Sigmoid colon (tissue), 7 donors: ENCODE results near the gene HTRA3. TPM values are rescaled to one million over a fixed set of nuclear protein-coding genes. Genes with fewer than 3 reads are reported as not detected.

Source experiments
- DNase-seq: peaks from one replicate; pipeline ENCODE4 v3.0.0-alpha.2; 2019
- H3K27ac ChIP-seq, 4 donors: fragments of 200-600 bp; sonication (generic); one replicate each; pipeline ENCODE4 v1.5.1; 2016 to 2019; ENCODE audit warnings: mild to moderate bottlenecking in 1 of 4
- H3K27me3 ChIP-seq, 3 donors: fragments of 200-600 bp; sonication (generic); one replicate each; pipeline ENCODE4 v1.5.1; 2019; ENCODE audit warnings: mild to moderate bottlenecking in 1 of 3
- H3K36me3 ChIP-seq, 4 donors: fragments of 200-600 bp; sonication (generic); one replicate each; pipeline ENCODE4 v1.5.1; 2016 to 2019
- H3K4me1 ChIP-seq, 4 donors: fragments of 200-600 bp; sonication (generic); one replicate each; pipeline ENCODE4 v1.5.1; 2017 to 2019
- H3K4me3 ChIP-seq, 4 donors: fragments of 200-600 bp; sonication (generic); one replicate each; pipeline ENCODE4 v1.5.1; 2017 to 2019; ENCODE audit warnings: mild to moderate bottlenecking in 2 of 4, moderate library complexity in 1 of 4
- H3K9me3 ChIP-seq, 4 donors: fragments of 200-600 bp in 3 of 4; sonication (generic) in 3 of 4; one replicate each; pipeline versions ENCODE4 v1.5.1 to v1.6.1; 2013 to 2019
- CTCF ChIP-seq, 4 experiments: fragments of 450-650 bp in 3 of 4; fragments of 200-600 bp in 1 of 4; IDR thresholded peaks; one replicate each; pipeline ENCODE4 v1.5.1; 2016 to 2019; ENCODE audit warnings: antibody characterized with exemption in 4 of 4, mild to moderate bottlenecking in 3 of 4, moderate library complexity in 2 of 4
- EP300 ChIP-seq, 4 donors: sonication (generic); formaldehyde crosslinking; IDR thresholded peaks; one replicate each; pipeline ENCODE4 v1.6.1; 2017; ENCODE audit warnings: antibody characterized with exemption in 4 of 4
- POLR2A ChIP-seq, 2 donors: fragments of 450-650 bp; IDR thresholded peaks; one replicate each; pipeline ENCODE4 v1.6.1; 2016; ENCODE audit warnings: antibody characterized with exemption in 2 of 2, mild to moderate bottlenecking in 2 of 2, moderate library complexity in 2 of 2
- POLR2AphosphoS5 ChIP-seq, 4 donors: sonication (generic); formaldehyde crosslinking; IDR thresholded peaks; one replicate each; pipeline ENCODE4 v1.6.1; 2017; ENCODE audit warnings: antibody characterized with exemption in 4 of 4
- WGBS, 2 donors: extraction: QIAGEN DNeasy Blood & Tissue Kit; methylation state at CpG; one replicate each; pipeline ENCODE4 v1.1.7; 2013; 5-methylcytosine and 5-hydroxymethylcytosine counted together
- intact Hi-C: fragments of 100-400 bp; cut with DNase I; formaldehyde crosslinking; loops from one replicate; pipeline ENCODE4 v1.15.1; 2023
- polyA plus RNA-seq, 3 donors: library from polyadenylated mRNA; stranded (reverse); fragments of 200-250 nt; gene quantifications; one replicate each; pipeline ENCODE4 v1.2.3, GENCODE V29; 2013
- total RNA-seq, 4 donors: library from RNA; depleted of rRNA; stranded (reverse); fragments of >200 nt; gene quantifications; one replicate each; pipeline ENCODE4 v1.1.0, GENCODE V29; 2016
- donor health status: healthy with polysubstance abuse.
- donor health status: Bipolar disorder and iron deficiency.
- donor health status: healthy.

Gene HTRA3
- total and polyA plus RNA-seq, 7 donors, result 1.2 to 49.6 (median 14.5) TPM

DNA sequence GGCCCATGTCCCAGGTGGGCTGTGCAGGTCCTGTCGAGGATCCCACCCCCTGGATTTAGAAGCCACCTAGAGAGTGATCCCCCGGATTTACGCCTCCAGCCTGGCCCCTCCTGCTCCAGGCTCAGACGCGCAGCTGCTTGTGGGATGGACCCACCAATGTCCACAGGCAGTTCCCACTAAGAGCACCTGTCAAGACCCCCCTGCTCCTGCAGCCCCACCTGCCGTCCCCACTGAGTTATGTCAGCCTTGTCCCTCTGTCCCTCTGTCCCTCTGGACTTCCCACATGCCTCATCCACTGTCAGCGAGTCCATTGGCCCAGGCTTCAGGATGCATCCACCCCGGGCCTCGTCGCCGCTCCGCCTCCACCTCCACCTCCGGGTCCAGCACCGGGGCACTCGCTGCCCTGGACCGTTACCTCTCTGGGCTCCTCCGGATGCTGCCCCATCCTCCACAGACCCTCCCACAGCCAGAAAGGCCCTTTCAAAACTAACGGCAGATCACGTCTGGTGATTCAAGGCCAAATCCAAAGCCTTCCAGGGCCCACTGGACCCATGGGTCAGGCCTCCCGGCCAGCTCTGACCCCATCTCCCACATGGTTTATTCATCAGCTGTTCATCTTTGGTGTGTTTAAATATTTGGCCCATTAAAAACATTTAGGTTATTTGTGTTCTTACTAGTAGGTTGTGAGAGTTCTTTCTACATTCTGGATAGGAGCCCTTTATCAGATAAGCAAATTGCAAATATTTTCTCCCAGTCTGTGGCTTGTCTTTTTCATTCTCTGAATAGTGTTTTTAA is 28.3 kb downstream of the HTRA3 start:
- no peaks in the 10 kb centered on the region for H3K9me3 ChIP-seq
- no peaks in the 10 kb centered on the region for H3K4me1 ChIP-seq
- WGBS, 2 donors, result 75 to 81% methylated on average over 20 of the region's 20 CpGs
- H3K36me3 ChIP-seq, result peaks cover 0 to 22% (median 5%) of the 10 kb centered on the region in 4 donors
- intact Hi-C loops, result no loop called here
- TF ChIP-seq EP300 (IDR thresholded peaks at IDR 0.05), result no peak
- TF ChIP-seq CTCF (IDR thresholded peaks at IDR 0.05), result no peak
- TF ChIP-seq POLR2AphosphoS5 (IDR thresholded peaks at IDR 0.05), result no peak
- TF ChIP-seq POLR2A (IDR thresholded peaks at IDR 0.05), result no peak
- no peaks in the 10 kb centered on the region for H3K27me3 ChIP-seq
- H3K4me3 ChIP-seq, result no peak overlapping the region
- no peak overlapping the region for H3K27ac ChIP-seq
- DNase-seq, result peak; percentile 46

- 89 to 94% methylated on average over 1 of the region's 1 CpG for WGBS, 2 donors
- no peak for DNase-seq
These were observed 31.3 kb downstream of the HTRA3 start for GRCh38 chr4:8300832-8301231.

DNA sequence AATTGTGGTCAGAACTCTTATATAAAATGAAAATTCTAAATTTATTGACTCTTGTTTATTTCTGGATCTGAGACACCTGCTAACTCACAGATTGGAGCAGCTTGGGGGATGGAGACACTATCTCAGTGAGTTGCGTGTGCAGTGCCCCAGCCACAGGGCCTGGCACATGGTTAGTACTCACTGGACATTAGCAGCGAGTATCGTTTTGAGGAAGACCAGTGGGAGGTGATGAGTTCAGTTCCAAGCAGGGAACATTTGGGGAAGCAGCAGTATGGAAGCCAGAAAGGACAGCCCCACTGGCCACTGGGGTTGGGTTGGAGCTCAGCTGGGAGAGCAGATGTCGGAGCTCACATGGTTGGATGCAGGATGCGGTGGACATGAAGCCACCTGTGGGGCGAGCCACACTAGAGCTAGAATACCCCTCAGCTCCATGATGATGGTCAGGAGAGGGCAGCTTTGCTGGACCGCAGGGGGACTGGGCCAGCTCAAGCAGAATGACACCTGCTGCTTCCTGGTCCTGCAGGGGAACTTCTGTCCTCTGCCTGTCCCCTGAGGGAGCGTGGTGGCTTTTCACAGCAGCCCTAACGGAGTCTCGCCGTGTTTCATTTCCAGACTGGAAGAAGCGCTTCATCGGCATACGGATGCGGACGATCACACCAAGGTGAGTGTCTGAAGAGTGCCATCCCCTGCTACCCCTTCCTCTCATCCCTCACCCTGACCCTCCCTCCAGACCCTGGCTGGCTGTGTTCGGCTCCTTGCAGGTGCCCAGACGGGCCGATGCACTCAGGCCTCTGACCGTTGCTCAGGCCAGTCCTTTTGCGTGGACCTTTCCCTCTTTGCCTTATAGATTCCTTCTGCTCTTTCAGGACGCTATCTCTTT is 32.5 kb downstream of the HTRA3 start:
- intact Hi-C loops, result no loop called here
- TF ChIP-seq CTCF (IDR thresholded peaks at IDR 0.05) (no peak), EP300 (IDR thresholded peaks at IDR 0.05) (no peak), POLR2A (IDR thresholded peaks at IDR 0.05) (no peak), POLR2AphosphoS5 (IDR thresholded peaks at IDR 0.05) (no peak)
- no peak overlapping the region for H3K4me3 ChIP-seq
- DNase-seq, result peak; percentile 46
- no peaks in the 10 kb centered on the region for H3K36me3 ChIP-seq
- peaks cover 0 to 14% (median 13%) of the 10 kb centered on the region in 4 donors for H3K4me1 ChIP-seq
- H3K9me3 ChIP-seq, result no peaks in the 10 kb centered on the region
- no peaks in the 10 kb centered on the region for H3K27me3 ChIP-seq
- H3K27ac ChIP-seq, result no peak overlapping the region
- WGBS, 2 donors, result 94 to 95% methylated on average over 22 of the region's 22 CpGs

More at GRCh38 chr4:8300832-8301231, 31.3 kb downstream of the HTRA3 start:
- Histone ChIP-seq H3K27me3 (no peaks in the 10 kb centered on the region), H3K4me3 (no peak overlapping the region), H3K36me3 (peaks cover 0 to 7% (median under 1%) of the 10 kb centered on the region in 4 donors), H3K4me1 (peaks cover 0 to 1% (median under 1%) of the 10 kb centered on the region in 4 donors), H3K9me3 (no peaks in the 10 kb centered on the region), H3K27ac (no peak overlapping the region)
- TF ChIP-seq POLR2AphosphoS5 (IDR thresholded peaks at IDR 0.05) (no peak), CTCF (IDR thresholded peaks at IDR 0.05) (no peak), EP300 (IDR thresholded peaks at IDR 0.05) (no peak), POLR2A (IDR thresholded peaks at IDR 0.05) (no peak)
- intact Hi-C loops, result no loop called here

DNA sequence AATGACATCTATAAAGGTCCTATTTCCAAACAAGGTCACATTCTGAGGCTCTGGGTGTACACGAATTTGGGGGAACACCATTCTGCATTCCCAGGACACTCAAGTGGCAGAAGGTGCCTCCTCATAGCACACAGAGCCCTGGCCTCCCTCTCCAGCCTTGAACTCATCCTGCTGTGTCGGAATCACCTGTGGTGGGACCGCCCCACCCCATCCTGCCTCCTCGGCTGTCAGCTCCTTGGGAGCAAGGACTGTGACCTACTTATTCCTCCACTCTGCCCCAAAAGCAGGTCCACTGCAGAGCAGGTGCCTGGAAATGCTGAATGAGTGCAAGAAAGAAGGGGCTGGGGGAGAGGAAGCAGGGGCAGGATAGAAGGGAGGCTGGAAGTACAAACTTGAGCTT is 33.5 kb downstream of the HTRA3 start:
- peaks cover 0 to 20% (median 16%) of the 10 kb centered on the region in 4 donors for H3K4me1 ChIP-seq
- H3K9me3 ChIP-seq, result no peaks in the 10 kb centered on the region
- peak overlapping the region in 2 of 4 donors; percentile 14 to 20 for H3K27ac ChIP-seq
- TF ChIP-seq CTCF (IDR thresholded peaks at IDR 0.05), result no peak
- no peak for TF ChIP-seq POLR2AphosphoS5 (IDR thresholded peaks at IDR 0.05)
- no peak for TF ChIP-seq POLR2A (IDR thresholded peaks at IDR 0.05)
- no peak for TF ChIP-seq EP300 (IDR thresholded peaks at IDR 0.05)
- intact Hi-C loops, result no loop called here
- H3K4me3 ChIP-seq, result no peak overlapping the region
- DNase-seq, result peak; percentile 50
- no peaks in the 10 kb centered on the region for H3K36me3 ChIP-seq
- 60 to 77% methylated on average over 4 of the region's 4 CpGs for WGBS, 2 donors
- H3K27me3 ChIP-seq, result no peaks in the 10 kb centered on the region
